C4-2B (cell line): ENCODE measurements around the gene GPR158.

Experiments
- H3K27ac ChIP-seq: fragments of 450-650 bp; 2 replicates; pipeline ENCODE4 v1.5.1; 2017
- CTCF ChIP-seq: fragments of 450-650 bp; conservative IDR thresholded peaks from 2 replicates; pipeline ENCODE4 v1.5.1; 2017; ENCODE audit warnings: mild to moderate bottlenecking
- ZFX ChIP-seq: fragments of 450-650 bp; IDR thresholded peaks from 2 replicates; pipeline ENCODE4 v1.6.1; 2017

GPR158 gene

DNA sequence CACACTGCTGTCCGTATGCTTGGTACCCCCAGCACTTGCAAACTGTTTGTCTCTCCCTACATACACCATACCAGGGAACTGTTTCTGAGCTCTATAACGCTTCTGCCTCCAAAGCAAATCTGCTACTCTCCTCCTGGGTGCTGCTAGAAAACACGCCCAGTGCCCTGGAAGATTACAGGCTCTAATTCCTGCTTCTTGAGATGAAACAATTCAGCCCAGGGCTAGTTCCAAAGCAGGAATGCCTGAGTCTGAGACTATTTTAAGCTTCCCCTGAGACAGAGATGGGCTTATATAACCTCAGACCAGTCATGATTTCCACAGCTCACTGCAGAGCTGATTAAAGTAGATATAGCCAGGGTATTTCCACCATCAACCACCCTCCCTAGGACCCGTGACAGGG, 327.1 kb downstream of the GPR158 start:
- TF ChIP-seq CTCF (no peak), ZFX (no peak)
- H3K27ac ChIP-seq, result no peak overlapping the region

- no peak overlapping the region for H3K27ac ChIP-seq
- TF ChIP-seq CTCF (no peak), ZFX (no peak)
These were observed 327.7 kb downstream of the GPR158 start for GRCh38 chr10:25502453-25502852.

DNA sequence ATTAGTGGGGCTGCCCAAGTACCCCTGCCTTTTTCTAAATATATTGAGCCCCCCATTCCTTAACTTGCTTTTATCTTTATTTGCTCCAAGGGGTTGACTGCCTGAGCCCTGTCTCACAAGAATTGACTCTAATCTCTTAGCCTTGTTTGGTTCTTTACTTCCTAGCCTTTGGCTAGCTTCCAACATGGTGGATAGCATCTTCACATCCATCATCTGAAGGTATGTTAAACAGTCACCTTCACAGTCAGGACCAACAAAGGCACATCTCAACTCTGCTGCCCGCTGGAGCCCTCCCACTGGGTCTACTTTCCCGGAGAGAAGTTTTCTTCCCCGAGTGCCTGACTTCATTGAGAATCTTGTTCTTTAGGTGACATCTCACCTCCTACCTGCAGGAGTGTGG, 329.5 kb downstream of the GPR158 start:
- no peak overlapping the region for H3K27ac ChIP-seq
- TF ChIP-seq ZFX, result no peak
- TF ChIP-seq CTCF, result no peak

GRCh38 chr10:25504838-25505237, 330.0 kb downstream of the GPR158 start:
- TF ChIP-seq CTCF, result no peak
- no peak for TF ChIP-seq ZFX
- H3K27ac ChIP-seq, result no peak overlapping the region

GRCh38 chr10:25505466-25505865, 330.7 kb downstream of the GPR158 start:
- TF ChIP-seq CTCF (no peak), ZFX (no peak)
- no peak overlapping the region for H3K27ac ChIP-seq

DNA sequence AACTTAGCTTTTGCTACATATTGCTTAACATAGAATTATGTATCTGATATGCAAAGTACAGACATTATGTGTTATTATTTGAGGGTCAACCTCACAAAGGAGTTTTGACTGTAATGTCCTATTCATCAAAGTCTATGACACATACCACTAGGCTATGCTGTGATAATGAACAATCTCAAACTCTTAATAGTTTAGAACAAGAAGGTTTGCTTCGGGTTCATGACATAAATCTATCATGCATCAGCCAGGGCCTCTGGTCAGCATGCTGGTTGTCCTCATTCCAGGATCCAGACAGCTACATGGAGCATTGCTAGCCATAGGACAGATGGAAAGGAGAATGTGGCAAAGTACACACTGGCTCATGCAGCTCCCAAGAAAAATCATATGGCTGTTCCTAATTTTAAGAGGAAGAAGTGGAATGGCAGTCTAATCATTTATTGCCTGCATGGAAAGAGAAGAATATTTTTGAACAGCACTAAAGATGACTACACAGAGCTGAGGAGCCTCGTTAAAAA, 332.1 kb downstream of the GPR158 start:
- TF ChIP-seq CTCF (no peak), ZFX (no peak)
- H3K27ac ChIP-seq, result no peak overlapping the region

DNA sequence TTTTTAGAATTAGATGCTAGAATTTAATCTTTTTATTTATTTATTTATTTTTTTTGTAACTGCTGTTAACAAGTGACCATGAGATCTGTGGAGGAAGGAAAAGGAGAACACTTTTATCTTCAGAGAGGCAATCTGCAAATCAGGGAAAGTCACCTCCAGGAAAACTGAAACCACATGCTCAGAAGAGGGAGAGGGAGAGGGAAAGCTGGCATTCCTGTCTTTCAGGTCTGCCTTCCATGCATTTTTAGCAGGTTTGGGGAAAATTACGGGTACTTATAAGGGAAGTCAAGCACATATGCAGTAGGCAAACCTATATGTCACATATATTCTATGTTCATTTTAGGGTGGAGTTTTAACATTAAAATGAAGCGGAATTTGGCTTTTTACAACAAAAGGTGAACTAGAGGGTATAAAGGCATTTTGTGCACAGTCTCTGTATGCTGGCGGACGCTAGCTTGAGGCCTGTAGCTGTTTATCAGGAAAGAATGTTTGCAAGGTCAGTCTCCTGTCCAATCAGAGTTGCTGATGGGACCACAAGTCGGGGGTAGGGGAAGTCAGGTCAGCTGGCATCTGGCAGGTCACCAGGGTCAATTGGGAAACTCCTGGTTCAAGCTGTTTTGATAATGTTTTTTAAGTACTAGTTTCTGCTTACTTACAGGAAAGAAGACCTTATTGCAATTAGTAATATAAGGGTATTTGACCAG, 333.5 kb downstream of the GPR158 start:
- H3K27ac ChIP-seq, result no peak overlapping the region
- TF ChIP-seq ZFX (no peak), CTCF (no peak)
